Suprapubic skin (tissue), 4 donors: Measurements from ENCODE around the gene FZD1. TPM values are rescaled to one million over a fixed set of nuclear protein-coding genes. Genes with fewer than 3 reads are reported as not detected.

ENCODE experiments used
- DNase-seq, 2 donors: peaks; one replicate each; pipeline ENCODE4 v3.0.0-alpha.2; 2019; ENCODE audit warnings: low spot score in 2 of 2
- H3K27ac ChIP-seq: fragments of 200-600 bp; sonication (generic); one replicate; pipeline ENCODE4 v1.5.1; 2019
- H3K27me3 ChIP-seq: fragments of 200-600 bp; sonication (generic); one replicate; pipeline ENCODE4 v1.5.1; 2019
- H3K36me3 ChIP-seq: fragments of 200-600 bp; sonication (generic); one replicate; pipeline ENCODE4 v1.5.1; 2019
- H3K4me1 ChIP-seq: fragments of 200-600 bp; sonication (generic); one replicate; pipeline ENCODE4 v1.5.1; 2019
- H3K4me3 ChIP-seq: fragments of 200-600 bp; sonication (generic); one replicate; pipeline ENCODE4 v1.5.1; 2019; ENCODE audit warnings: mild to moderate bottlenecking
- H3K9me3 ChIP-seq: fragments of 200-600 bp; sonication (generic); one replicate; pipeline ENCODE4 v1.5.1; 2019
- EP300 ChIP-seq: sonication (generic); formaldehyde crosslinking; IDR thresholded peaks from one replicate; pipeline ENCODE4 v1.6.1; 2017; ENCODE audit warnings: antibody characterized with exemption
- POLR2A ChIP-seq, 2 donors: fragments of 450-650 bp; IDR thresholded peaks; one replicate each; pipeline ENCODE4 v1.6.1; 2017; ENCODE audit warnings: antibody characterized with exemption in 2 of 2, mild to moderate bottlenecking in 2 of 2, moderate library complexity in 2 of 2
- POLR2AphosphoS5 ChIP-seq, 3 donors: sonication (generic); formaldehyde crosslinking; IDR thresholded peaks; one replicate each; pipeline ENCODE4 v1.6.1; 2017; ENCODE audit warnings: antibody characterized with exemption in 3 of 3
- WGBS: methylation state at CpG from one replicate; pipeline ENCODE4 v1.1.5; 2018; 5-methylcytosine and 5-hydroxymethylcytosine counted together
- total RNA-seq, 4 donors: library from RNA; depleted of rRNA; stranded (reverse); fragments of >200 nt; gene quantifications; one replicate each; pipeline ENCODE4 v1.1.0, GENCODE V29; 2016
- TF ChIP-seq, protein P1 (sequence below), 2 donors: fragments of 200-600 bp in 1 of 2; fragments of 450-650 bp in 1 of 2; sonication (generic) in 1 of 2; IDR thresholded peaks; one replicate each; pipeline ENCODE4 v1.5.1; 2016 to 2019; ENCODE audit warnings: antibody characterized with exemption in 2 of 2, mild to moderate bottlenecking in 1 of 2, moderate library complexity in 1 of 2

Gene FZD1
- total RNA-seq, 4 donors from 2014 or later: 23.1 to 43.4 (median 34.9) TPM

GRCh38 chr7:91286432-91286831, 22.2 kb downstream of the FZD1 start:
- no peak for TF ChIP-seq POLR2A (IDR thresholded peaks at IDR 0.05)
- no peak for TF ChIP-seq POLR2AphosphoS5 (IDR thresholded peaks at IDR 0.05)
- TF ChIP-seq EP300: no peak
- TF ChIP-seq, protein P1, sequence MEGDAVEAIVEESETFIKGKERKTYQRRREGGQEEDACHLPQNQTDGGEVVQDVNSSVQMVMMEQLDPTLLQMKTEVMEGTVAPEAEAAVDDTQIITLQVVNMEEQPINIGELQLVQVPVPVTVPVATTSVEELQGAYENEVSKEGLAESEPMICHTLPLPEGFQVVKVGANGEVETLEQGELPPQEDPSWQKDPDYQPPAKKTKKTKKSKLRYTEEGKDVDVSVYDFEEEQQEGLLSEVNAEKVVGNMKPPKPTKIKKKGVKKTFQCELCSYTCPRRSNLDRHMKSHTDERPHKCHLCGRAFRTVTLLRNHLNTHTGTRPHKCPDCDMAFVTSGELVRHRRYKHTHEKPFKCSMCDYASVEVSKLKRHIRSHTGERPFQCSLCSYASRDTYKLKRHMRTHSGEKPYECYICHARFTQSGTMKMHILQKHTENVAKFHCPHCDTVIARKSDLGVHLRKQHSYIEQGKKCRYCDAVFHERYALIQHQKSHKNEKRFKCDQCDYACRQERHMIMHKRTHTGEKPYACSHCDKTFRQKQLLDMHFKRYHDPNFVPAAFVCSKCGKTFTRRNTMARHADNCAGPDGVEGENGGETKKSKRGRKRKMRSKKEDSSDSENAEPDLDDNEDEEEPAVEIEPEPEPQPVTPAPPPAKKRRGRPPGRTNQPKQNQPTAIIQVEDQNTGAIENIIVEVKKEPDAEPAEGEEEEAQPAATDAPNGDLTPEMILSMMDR (IDR thresholded peaks at IDR 0.05): no peak
- Histone ChIP-seq H3K9me3 (no peaks in the 10 kb centered on the region), H3K36me3 (no peaks in the 10 kb centered on the region), H3K27ac (peak overlapping the region; percentile 25), H3K27me3 (no peaks in the 10 kb centered on the region), H3K4me1 (peaks cover 7% of the 10 kb centered on the region), H3K4me3 (no peak overlapping the region)
- no peak for DNase-seq
- WGBS: 76% methylated on average over 6 of the region's 6 CpGs

DNA sequence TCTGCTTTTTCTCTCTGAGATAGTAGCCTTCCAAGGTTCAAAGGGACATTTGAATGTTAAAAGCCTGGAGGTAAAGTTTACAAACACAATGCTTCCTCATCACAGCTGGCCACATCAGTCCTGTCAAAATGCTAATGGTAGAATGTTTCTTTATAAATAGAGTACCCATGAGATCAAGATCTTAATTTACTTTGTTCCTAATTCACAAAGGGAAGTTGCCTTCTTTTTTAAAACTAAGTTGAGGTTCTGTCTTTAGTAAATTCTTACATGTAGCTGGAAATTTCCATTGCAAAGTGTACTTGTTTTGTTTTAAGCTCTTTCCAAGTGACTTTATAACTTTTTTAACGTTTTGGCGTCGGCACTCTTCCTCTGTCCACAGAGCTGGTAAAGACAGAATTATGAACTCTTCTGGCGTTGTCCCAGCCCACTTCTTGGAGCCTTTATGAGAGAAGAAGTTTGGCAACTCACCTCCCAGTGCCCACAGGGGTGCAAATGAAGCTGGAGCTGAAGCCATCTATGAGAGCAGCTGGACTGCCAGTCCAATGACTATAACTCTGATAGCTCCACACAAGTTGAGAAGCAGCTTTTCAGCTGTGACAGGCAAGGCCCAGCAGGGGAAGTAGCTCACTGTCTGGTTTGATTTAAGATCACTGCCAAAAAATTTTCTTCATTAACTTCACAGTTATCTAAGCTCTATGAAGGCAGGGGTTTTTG, 23.3 kb downstream of the FZD1 start:
- peak overlapping the region; percentile 25 for H3K27ac ChIP-seq

GRCh38 chr7:91288208-91288824, 24.1 kb downstream of the FZD1 start:
- Histone ChIP-seq H3K4me3 (no peak overlapping the region), H3K27ac (peak overlapping the region; percentile 19), H3K36me3 (no peaks in the 10 kb centered on the region), H3K4me1 (peaks cover 7% of the 10 kb centered on the region), H3K27me3 (no peaks in the 10 kb centered on the region), H3K9me3 (no peaks in the 10 kb centered on the region)
- 89% methylated on average over 3 of the region's 3 CpGs for WGBS
- TF ChIP-seq POLR2A (IDR thresholded peaks at IDR 0.05) (no peak), POLR2AphosphoS5 (IDR thresholded peaks at IDR 0.05) (no peak), EP300 (no peak)
- TF ChIP-seq, protein P1 (IDR thresholded peaks at IDR 0.05): no peak
- DNase-seq: no peak

More for the DNA sequence above, 23.3 kb downstream of the FZD1 start:
- WGBS: 54% methylated on average over 4 of the region's 4 CpGs
- Histone ChIP-seq H3K4me1 (peaks cover 7% of the 10 kb centered on the region), H3K36me3 (no peaks in the 10 kb centered on the region), H3K4me3 (no peak overlapping the region), H3K27me3 (no peaks in the 10 kb centered on the region), H3K9me3 (no peaks in the 10 kb centered on the region)
- no peak for DNase-seq
- TF ChIP-seq, protein P1 (IDR thresholded peaks at IDR 0.05): no peak
- TF ChIP-seq EP300: no peak
- no peak for TF ChIP-seq POLR2A (IDR thresholded peaks at IDR 0.05)
- TF ChIP-seq POLR2AphosphoS5 (IDR thresholded peaks at IDR 0.05): no peak

GRCh38 chr7:91289633-91290254, 25.5 kb downstream of the FZD1 start:
- WGBS: 75% methylated on average over 5 of the region's 5 CpGs
- no peak overlapping the region for H3K4me3 ChIP-seq
- no peaks in the 10 kb centered on the region for H3K36me3 ChIP-seq
- H3K27me3 ChIP-seq: no peaks in the 10 kb centered on the region
- H3K27ac ChIP-seq: peak overlapping the region; percentile 43
- no peaks in the 10 kb centered on the region for H3K9me3 ChIP-seq
- TF ChIP-seq POLR2AphosphoS5 (IDR thresholded peaks at IDR 0.05) (no peak), POLR2A (IDR thresholded peaks at IDR 0.05) (no peak), EP300 (no peak)
- TF ChIP-seq, protein P1 (IDR thresholded peaks at IDR 0.05): no peak
- H3K4me1 ChIP-seq: peaks cover 7% of the 10 kb centered on the region
- DNase-seq: no peak

GRCh38 chr7:91291302-91291701, 27.1 kb downstream of the FZD1 start:
- 93% methylated on average over 5 of the region's 5 CpGs for WGBS
- no peak for DNase-seq
- Histone ChIP-seq H3K36me3 (no peaks in the 10 kb centered on the region), H3K27ac (no peak overlapping the region), H3K9me3 (no peaks in the 10 kb centered on the region), H3K27me3 (no peaks in the 10 kb centered on the region), H3K4me3 (no peak overlapping the region), H3K4me1 (peaks cover 7% of the 10 kb centered on the region)
- TF ChIP-seq EP300 (no peak), POLR2AphosphoS5 (IDR thresholded peaks at IDR 0.05) (no peak), POLR2A (IDR thresholded peaks at IDR 0.05) (no peak)
- TF ChIP-seq, protein P1 (IDR thresholded peaks at IDR 0.05): no peak
